ENCODE data around the gene RABEP2.

DNA sequence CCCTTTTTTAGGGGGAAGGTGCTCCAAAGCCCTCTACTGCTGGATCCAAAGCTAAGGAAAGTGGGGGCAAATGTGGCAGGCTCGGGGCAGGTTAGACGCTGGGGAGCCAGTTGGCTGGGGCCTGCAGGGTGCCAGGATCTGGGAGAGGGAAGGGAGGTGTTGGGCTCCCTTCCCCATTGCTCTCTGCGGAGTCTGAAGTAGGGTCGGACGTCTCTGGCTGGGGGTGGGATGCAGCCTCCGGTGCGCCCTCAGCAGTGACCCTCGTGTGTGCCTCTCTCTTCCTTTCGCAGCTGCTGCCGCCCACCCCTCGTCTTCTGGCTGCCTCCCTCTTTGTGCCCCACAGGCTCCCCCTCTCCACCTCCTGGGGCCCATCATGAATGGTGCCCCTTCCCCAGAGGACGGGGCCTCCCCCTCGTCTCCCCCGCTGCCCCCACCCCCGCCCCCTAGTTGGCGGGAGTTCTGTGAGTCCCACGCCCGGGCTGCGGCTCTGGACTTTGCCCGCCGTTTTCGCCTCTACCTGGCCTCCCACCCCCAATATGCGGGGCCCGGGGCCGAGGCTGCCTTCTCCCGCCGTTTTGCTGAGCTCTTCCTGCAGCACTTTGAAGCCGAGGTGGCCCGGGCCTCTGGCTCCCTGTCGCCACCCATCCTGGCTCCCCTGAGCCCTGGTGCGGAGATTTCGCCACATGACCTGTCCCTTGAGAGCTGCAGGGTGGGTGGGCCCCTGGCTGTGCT, 59.1 kb downstream of the RABEP2 start:
- TF ChIP-seq EZH2 (IDR thresholded peaks at IDR 0.05) (no peak), CTCF (IDR thresholded peaks at IDR 0.05 in 2 of 3, conservative IDR thresholded peaks at IDR 0.05 in 1 of 3; ENCODE audit: borderline replicate concordance in 1 of 3, insufficient read depth in 1 of 3, low read depth in 2 of 3, low read length in 2 of 3) (no peak)

All from HCT116 (cell line).